Type B pancreatic cell (in vitro differentiated cells): Measurements from ENCODE around the gene FERMT1. TPM values are rescaled to one million over a fixed set of nuclear protein-coding genes. Genes with fewer than 3 reads are reported as not detected.

ENCODE experiments used
- DNase-seq: peaks from one replicate; pipeline ENCODE4 v3.0.0; 2021; ENCODE audit warnings: mixed read lengths; ENCODE audit not compliant: unreplicated experiment; ENCODE audit errors: extremely low spot score
- H3K27ac Mint-ChIP-seq: 2 replicates; pipeline ENCODE4 v1.8.0; 2021; ENCODE audit warnings: mild to moderate bottlenecking, mixed read lengths
- H3K27me3 Mint-ChIP-seq: 2 replicates; pipeline ENCODE4 v1.8.0; 2021; ENCODE audit warnings: mixed read lengths
- H3K36me3 Mint-ChIP-seq: 2 replicates; pipeline ENCODE4 v1.8.0; 2021; ENCODE audit warnings: mixed read lengths
- H3K4me1 Mint-ChIP-seq: one replicate; pipeline ENCODE4 v1.8.0; 2021; ENCODE audit warnings: mixed read lengths; ENCODE audit not compliant: unreplicated experiment
- H3K4me3 Mint-ChIP-seq: 2 replicates; pipeline ENCODE4 v1.8.0; 2021; ENCODE audit warnings: mild to moderate bottlenecking, mixed read lengths
- H3K9me3 Mint-ChIP-seq: 2 replicates; pipeline ENCODE4 v1.8.0; 2021; ENCODE audit warnings: mixed read lengths
- total RNA-seq: library from RNA; stranded (reverse); gene quantifications from 2 replicates; pipeline ENCODE4 v1.2.1, GENCODE V29; 2021; ENCODE audit warnings: low replicate concordance
- TF ChIP-seq, protein P1 (sequence below): fragments of 200-600 bp; sonication (generic); conservative IDR thresholded peaks from 2 replicates; pipeline ENCODE4 v1.5.0; 2021; ENCODE audit warnings: antibody characterized with exemption, mild to moderate bottlenecking

The FERMT1 gene
- total RNA-seq, 1 donor from 2014 or later, result 7.1 TPM

- TF ChIP-seq, protein P1, sequence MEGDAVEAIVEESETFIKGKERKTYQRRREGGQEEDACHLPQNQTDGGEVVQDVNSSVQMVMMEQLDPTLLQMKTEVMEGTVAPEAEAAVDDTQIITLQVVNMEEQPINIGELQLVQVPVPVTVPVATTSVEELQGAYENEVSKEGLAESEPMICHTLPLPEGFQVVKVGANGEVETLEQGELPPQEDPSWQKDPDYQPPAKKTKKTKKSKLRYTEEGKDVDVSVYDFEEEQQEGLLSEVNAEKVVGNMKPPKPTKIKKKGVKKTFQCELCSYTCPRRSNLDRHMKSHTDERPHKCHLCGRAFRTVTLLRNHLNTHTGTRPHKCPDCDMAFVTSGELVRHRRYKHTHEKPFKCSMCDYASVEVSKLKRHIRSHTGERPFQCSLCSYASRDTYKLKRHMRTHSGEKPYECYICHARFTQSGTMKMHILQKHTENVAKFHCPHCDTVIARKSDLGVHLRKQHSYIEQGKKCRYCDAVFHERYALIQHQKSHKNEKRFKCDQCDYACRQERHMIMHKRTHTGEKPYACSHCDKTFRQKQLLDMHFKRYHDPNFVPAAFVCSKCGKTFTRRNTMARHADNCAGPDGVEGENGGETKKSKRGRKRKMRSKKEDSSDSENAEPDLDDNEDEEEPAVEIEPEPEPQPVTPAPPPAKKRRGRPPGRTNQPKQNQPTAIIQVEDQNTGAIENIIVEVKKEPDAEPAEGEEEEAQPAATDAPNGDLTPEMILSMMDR, result no peak
- Mint-ChIP-seq H3K9me3 (no peaks in the 10 kb centered on the region), H3K36me3 (peaks cover 4% of the 10 kb centered on the region), H3K4me1 (peaks cover 6% of the 10 kb centered on the region), H3K27me3 (peaks cover 35% of the 10 kb centered on the region), H3K4me3 (peak overlapping the region; percentile 43), H3K27ac (no peak overlapping the region)
- DNase-seq, result no peak
These were observed 74.4 kb downstream of the FERMT1 start for GRCh38 chr20:6048391-6048790.

- Mint-ChIP-seq H3K27ac (no peak overlapping the region), H3K36me3 (peaks cover 8% of the 10 kb centered on the region), H3K9me3 (no peaks in the 10 kb centered on the region), H3K27me3 (peaks cover 22% of the 10 kb centered on the region), H3K4me3 (no peak overlapping the region), H3K4me1 (no peaks in the 10 kb centered on the region)
- DNase-seq, result no peak
- TF ChIP-seq, protein P1, result no peak
These were observed 76.4 kb downstream of the FERMT1 start for GRCh38 chr20:6046432-6046831.

DNA sequence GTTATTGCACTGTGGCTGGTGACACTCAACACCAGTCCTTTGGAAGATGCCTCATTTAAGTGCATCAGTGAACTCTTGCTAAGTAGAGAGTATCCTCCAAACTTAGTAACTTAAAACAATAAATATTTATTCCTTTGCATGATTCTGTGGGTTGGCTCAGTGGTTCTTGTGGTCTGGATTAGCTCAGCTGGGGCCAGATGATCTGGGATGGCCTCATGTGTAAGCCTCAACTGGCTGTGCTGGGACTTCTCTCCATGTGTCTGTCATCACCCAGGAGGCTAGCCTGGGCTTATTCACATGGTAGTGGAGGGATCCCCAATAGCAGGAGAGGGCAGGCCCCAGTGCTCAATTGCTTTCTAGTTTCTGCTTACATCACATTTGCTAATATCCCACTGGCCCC lies 77.3 kb downstream of the FERMT1 start:
- H3K9me3 Mint-ChIP-seq, result no peaks in the 10 kb centered on the region
- no peak overlapping the region for H3K27ac Mint-ChIP-seq
- H3K4me3 Mint-ChIP-seq, result no peak overlapping the region
- H3K4me1 Mint-ChIP-seq, result no peaks in the 10 kb centered on the region
- no peak for DNase-seq
- peaks cover 11% of the 10 kb centered on the region for H3K36me3 Mint-ChIP-seq
- H3K27me3 Mint-ChIP-seq, result peaks cover 13% of the 10 kb centered on the region
- TF ChIP-seq, protein P1, result no peak

- Mint-ChIP-seq H3K4me3 (no peak overlapping the region), H3K9me3 (no peaks in the 10 kb centered on the region), H3K36me3 (peaks cover 19% of the 10 kb centered on the region), H3K27ac (no peak overlapping the region), H3K4me1 (no peaks in the 10 kb centered on the region), H3K27me3 (peaks cover 4% of the 10 kb centered on the region)
- TF ChIP-seq, protein P1, result no peak
- DNase-seq, result no peak
These were observed 78.7 kb downstream of the FERMT1 start for GRCh38 chr20:6044115-6044514.

GRCh38 chr20:6041808-6042265 lies 81.0 kb downstream of the FERMT1 start:
- H3K27me3 Mint-ChIP-seq, result no peaks in the 10 kb centered on the region
- TF ChIP-seq, protein P1, result no peak
- H3K27ac Mint-ChIP-seq, result no peak overlapping the region
- no peak overlapping the region for H3K4me3 Mint-ChIP-seq
- no peak for DNase-seq
- H3K9me3 Mint-ChIP-seq, result no peaks in the 10 kb centered on the region
- H3K4me1 Mint-ChIP-seq, result no peaks in the 10 kb centered on the region
- peaks cover 14% of the 10 kb centered on the region for H3K36me3 Mint-ChIP-seq
